Aortic smooth muscle cell (primary cell): ENCODE measurements around the gene STMND1. TPM values are rescaled to one million over a fixed set of nuclear protein-coding genes. Genes with fewer than 3 reads are reported as not detected.

Source experiments
- total RNA-seq: library from RNA; depleted of rRNA; stranded (reverse); fragments of >200 nt; gene quantifications from 2 replicates; pipeline ENCODE4 v1.2.3, GENCODE V29; 2014

STMND1 gene
- total RNA-seq = not detected in 2 replicates

DNA sequence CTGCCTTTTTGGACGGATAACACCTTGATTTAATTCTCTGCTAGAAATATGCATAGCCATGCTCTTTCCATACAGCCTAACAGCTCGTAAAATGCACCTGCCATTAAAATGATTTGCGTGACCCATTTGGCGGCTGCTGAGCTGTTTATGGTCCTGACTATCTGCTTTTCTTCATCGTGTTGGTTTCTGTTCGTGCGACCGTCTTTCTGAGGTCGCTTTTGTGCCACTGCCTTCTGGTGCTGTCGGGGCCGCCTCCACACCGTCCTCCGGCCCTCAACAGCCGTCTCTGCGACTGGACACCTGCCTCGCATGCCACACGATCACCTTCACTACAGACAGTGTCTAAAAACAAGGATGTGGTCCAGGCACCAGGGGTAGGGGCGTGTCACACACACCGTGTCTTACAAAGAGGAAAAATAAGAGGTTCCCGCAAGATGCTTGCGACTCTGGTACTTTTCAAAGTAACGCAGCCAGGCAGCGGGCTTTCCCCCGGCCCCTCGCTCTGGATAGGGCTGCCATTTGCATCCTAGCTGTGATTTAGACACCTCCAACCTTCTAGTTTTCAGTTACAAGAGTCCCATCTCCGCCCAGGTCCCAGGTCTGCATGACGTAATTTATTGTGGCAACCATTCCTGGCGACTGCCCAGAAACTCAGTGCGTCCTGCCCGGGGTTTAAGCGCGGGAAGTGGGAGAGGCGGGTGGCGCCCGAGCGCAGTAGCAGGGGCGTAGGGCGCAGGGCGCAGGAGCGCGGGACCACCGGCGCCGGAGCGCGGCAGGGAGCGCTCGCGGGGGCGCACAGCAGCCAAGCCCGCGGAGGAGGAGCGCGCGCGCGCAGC lies at the start of gene STMND1:
Gene STMND1 (plus strand): TSS at position 629 of the 836 bp plus-strand sequence. CDS start 208 bp downstream, outside the sequence.

Other genes with a start within 250 kb of the STMND1 start
- gene RBM24, start 179.3 kb downstream of the STMND1 start, total RNA-seq = 1.3 and 1.5 TPM in 2 replicates